Measurements from ENCODE around the gene CST6.

The CST6 gene

DNA sequence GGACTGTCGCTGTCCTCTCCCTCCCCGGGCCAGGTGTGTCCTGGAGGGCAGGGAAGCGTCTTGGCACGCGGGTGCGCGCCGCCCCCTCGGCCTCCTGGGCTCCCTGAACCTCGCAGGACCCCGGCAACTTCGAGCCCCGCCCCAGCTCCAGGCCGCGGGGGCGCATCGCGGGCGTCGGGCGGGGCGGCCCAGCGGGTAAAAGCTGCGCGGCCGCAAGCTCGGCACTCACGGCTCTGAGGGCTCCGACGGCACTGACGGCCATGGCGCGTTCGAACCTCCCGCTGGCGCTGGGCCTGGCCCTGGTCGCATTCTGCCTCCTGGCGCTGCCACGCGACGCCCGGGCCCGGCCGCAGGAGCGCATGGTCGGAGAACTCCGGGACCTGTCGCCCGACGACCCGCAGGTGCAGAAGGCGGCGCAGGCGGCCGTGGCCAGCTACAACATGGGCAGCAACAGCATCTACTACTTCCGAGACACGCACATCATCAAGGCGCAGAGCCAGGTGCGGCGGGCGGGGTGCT, at the start of gene CST6:
CST6 (plus strand) TSS at position 224 of the 519 bp plus-strand sequence; CDS start at position 261, 37 bp downstream.
- in situ Hi-C loops (cut with MboI; ENCODE audit: low sequenced_read_pairs): no loop called here

- in situ Hi-C loops (cut with MboI; ENCODE audit: low sequenced_read_pairs): no loop called here
Measured at GRCh38 chr11:65962141-65962564, 49.7 kb upstream of the CST6 start.

- in situ Hi-C loops (cut with MboI; ENCODE audit: low sequenced_read_pairs): no loop called here
Measured at GRCh38 chr11:65964906-65965305, 46.9 kb upstream of the CST6 start.

GRCh38 chr11:65965986-65966762, 45.6 kb upstream of the CST6 start:
- in situ Hi-C loops (cut with MboI; ENCODE audit: low sequenced_read_pairs): no loop called here

DNA sequence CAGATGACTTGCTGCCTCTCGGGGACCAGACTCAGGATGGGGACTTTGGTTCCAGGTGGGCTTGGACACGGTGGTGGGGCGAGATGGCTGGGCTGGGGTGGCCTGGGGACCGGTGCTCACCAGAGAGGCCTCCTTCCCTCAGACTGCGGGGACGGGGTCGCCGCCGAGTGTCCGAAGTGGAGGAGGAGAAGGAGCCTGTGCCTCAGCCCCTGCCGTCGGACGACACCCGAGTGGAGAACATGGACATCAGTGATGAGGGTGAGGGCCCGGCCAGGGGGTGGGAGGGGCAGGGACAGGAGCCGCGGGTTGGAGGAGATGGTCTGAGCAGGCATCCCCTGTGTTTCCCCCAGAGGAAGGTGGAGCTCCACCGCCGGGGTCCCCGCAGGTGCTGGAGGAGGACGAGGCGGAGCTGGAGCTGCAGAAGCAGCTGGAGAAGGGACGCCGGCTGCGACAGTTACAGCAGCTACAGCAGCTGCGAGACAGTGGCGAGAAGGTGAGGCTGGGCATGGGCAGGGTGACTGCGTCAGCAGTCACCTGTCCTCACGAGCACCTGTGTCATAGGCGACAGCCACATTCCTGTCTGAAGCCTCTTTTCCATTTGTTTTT, 44.4 kb upstream of the CST6 start:
- in situ Hi-C loops (cut with MboI; ENCODE audit: low sequenced_read_pairs): no loop called here

GRCh38 chr11:65968600-65969482, 43.0 kb upstream of the CST6 start:
- in situ Hi-C loops (cut with MboI; ENCODE audit: low sequenced_read_pairs): no loop called here

GRCh38 chr11:65972116-65972515, 39.7 kb upstream of the CST6 start:
- in situ Hi-C loops (cut with MboI; ENCODE audit: low sequenced_read_pairs): no loop called here

DNA sequence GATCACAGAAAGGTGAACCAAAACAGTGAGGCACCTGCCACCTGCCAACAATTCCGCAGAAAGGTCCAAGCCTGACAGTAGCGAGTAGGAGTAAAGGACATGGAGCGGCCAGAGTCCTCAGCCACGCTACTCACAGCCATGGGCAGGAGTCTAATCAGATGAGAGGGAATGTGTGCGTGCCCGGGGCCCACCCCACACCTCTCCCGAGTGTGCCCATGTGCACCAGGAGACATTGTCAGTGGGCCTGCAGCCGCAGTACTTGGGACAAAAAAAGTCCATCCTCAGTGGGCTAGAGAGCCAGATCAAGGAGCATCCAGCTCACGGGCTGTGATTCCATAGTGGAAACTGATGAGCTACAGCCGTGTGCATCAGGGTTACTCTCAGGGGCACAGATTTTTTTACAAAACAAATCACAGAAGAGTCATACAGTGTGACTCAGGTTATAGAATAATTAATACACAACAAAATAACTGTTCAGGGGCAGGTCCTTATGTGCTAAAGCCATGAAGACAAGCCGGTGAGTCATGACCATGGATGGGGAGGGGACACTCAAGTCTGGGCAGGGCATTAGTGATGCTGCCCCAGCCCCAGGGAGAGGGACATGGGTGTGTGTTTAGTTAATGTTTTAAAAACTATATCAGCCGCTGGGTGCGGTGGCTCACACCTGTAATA, 38.2 kb upstream of the CST6 start:
- in situ Hi-C loops (cut with MboI; ENCODE audit: low sequenced_read_pairs): no loop called here

DNA sequence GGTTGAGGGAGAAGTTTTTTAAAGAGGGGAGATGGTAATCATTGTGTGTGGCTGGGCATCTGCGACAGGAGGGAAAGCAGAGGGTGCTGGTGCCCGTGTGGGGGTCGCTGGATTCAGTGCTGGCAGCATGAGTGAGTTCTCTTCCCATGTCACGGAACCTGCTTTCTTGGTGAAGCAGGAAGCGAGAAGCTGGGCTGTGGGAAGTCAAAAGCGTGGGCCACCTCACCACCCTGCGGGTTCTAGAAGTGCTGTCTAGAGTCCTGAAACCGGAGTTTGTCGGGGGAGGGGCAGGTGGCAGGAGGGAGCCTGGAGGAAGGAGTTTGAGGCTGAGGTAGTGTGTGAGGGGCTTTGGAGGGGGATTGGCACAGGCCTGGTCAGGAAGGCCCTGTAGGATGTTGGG, 36.0 kb upstream of the CST6 start:
- in situ Hi-C loops (cut with MboI; ENCODE audit: low sequenced_read_pairs): loop anchor here (25.0 kb wide), 2 partner anchors 88 to 263 kb away; partner anchors contain the start of genes CCDC85B, CTSW, FIBP and KAT5

DNA sequence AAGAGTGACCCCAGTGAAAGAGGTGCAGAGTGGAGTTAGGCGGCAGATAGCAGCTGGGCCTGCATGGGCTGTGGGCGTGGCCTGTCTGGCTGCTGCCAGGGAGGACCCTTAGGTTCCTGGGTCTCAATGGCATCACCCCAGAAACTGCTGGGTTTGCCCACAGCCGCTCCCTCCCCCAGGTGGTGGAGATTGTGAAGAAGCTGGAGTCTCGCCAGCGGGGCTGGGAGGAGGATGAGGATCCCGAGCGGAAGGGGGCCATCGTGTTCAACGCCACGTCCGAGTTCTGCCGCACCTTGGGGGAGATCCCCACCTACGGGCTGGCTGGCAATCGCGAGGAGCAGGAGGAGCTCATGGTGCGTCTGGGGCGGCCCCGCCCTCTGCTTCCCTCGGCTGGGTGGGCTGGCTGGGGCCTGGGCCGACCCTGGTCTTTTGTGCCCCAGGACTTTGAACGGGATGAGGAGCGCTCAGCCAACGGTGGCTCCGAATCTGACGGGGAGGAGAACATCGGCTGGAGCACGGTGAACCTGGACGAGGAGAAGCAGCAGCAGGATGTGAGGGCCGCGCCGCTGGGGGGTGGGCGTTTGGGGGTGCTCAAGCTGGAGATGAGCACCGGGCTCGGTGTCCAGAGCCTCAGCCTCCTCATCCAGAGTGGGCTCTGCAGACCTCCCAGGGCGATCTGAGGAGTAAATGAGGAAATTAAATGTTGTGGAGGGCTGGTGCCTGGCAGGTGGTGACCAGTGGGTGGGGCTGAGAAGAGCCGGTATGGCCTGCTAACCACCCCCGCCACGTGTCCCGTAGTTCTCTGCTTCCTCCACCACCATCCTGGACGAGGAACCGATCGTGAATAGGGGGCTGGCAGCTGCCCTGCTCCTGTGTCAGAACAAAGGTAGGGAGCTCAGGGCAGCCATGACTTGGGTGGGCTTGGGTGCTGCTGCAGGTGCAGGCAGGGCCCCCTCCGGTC, 35.3 kb upstream of the CST6 start:
- in situ Hi-C loops (cut with MboI; ENCODE audit: low sequenced_read_pairs): loop anchor here (25.0 kb wide), 2 partner anchors 89 to 264 kb away; partner anchors contain the start of genes CCDC85B, CTSW, FIBP and KAT5

GRCh38 chr11:65977621-65978390, 34.0 kb upstream of the CST6 start:
- in situ Hi-C loops (cut with MboI; ENCODE audit: low sequenced_read_pairs): loop anchor here (25.0 kb wide), 2 partner anchors 91 to 266 kb away; partner anchors contain the start of genes CCDC85B, CTSW, FIBP and KAT5

DNA sequence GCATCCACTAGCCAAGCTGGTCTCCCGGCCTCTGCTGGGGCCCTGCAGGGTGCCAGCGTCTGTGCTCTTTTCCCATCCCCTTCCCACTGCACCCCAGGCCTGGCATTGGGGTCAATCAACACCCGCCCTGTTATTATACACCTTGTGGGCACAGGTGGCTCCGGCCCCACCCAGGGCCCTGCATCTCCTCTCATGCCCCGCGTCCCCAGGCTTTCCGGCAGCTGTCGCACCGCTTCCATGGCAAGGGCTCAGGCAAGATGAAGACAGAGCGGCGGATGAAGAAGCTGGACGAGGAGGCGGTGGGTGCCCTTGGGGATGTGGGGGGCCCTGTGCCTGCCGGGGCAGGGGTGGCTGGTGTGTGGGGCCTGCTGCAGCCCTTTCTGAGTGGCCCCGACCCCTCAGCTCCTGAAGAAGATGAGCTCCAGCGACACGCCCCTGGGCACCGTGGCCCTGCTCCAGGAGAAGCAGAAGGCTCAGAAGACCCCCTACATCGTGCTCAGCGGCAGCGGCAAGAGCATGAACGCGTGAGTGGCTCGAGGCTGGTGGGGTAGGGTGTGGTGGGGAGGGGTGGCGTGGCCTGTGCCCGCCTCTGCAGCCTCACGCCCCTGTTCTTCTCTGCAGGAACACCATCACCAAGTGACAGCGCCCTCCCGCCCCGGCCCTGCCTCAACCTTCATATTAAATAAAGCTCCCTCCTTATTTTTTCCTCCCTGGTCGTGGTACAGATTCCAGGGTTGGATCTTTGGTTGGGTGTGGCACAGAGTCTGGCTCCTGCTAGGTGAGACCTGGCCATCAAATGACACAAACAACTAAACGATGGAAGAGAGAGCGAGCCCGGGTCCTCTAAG, 33.2 kb upstream of the CST6 start:
- in situ Hi-C loops (cut with MboI; ENCODE audit: low sequenced_read_pairs): loop anchor here (25.0 kb wide), 2 partner anchors 91 to 266 kb away; partner anchors contain the start of genes CCDC85B, CTSW, FIBP and KAT5

GRCh38 chr11:65979261-65979759, 32.5 kb upstream of the CST6 start:
- in situ Hi-C loops (cut with MboI; ENCODE audit: low sequenced_read_pairs): loop anchor here (25.0 kb wide), 2 partner anchors 92 to 267 kb away; partner anchors contain the start of genes CCDC85B, CTSW, FIBP and KAT5

GRCh38 chr11:65981101-65981740, 30.6 kb upstream of the CST6 start:
- in situ Hi-C loops (cut with MboI; ENCODE audit: low sequenced_read_pairs): loop anchor here (25.0 kb wide), 2 partner anchors 94 to 269 kb away; partner anchors contain the start of genes CCDC85B, CTSW, FIBP and KAT5

DNA sequence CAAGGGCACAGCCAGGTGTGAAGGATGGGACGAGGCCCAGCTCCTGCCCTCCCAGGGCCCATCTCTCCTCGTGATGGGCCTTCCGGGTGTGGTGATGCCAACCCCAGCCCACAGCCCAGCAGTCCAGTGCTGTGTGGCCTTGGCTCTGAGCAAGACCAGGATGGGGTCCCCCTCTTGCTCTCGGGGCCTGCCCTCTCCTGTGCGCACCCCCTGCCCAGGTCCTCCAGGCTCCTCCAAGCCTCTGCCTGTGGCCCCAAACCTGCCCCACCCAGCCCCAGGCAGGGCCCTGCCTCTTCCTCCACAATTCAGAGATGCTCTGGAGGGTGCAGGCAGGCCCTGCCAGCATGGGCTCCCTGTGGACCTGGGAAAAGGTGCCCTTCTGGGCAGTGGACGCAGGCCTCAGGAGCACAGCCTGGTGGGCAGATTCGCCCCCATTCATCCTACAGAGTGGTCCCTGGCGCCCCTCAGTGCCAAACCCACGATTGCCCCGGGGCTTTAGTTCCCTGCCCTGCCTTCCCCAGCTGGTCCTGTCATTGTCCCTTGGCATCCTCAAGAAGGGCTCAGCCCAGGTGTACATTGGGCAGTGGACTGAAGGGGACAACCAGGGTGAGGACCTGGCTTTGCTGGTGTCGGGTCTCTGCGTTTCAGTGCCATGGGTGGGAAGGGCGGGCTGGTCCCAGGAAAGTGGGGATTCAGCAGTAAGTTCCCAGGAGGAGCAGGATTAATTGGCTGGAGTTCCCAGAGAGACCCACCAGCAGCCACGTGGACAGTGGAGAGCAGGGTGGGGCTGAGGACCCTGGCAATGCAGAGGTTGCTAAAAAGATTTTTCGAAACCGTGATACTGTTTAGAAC, 29.6 kb upstream of the CST6 start:
- in situ Hi-C loops (cut with MboI; ENCODE audit: low sequenced_read_pairs): loop anchor here (25.0 kb wide), 2 partner anchors 95 to 270 kb away; partner anchors contain the start of genes CCDC85B, CTSW, FIBP and KAT5

All from HL-60/S4 treated with phorbol 12-myristate 13-acetate at 8.2 ng/mL for 4 days and 3 days (cell line).